ENCODE results near the gene SSC4D. TPM values are rescaled to one million over a fixed set of nuclear protein-coding genes. Genes with fewer than 3 reads are reported as not detected.
A peak's percentile ranks its signal among the peaks of the same experiment; 100 is the strongest.
"Not testable (repeated sequence)": the region's sequence is repeated elsewhere in the genome, so short reads cannot be mapped to it uniquely, and the experiment has no call there.

The SSC4D gene
- total and polyA plus RNA-seq, 2 experiments from 2014 or later: 0.43 to 0.66 TPM

GRCh38 chr7:76428868-76429805, 19.6 kb upstream of the SSC4D start:
- Histone ChIP-seq H3K27me3 (replicated peaks; ENCODE audit: insufficient read depth) (no peaks in the 10 kb centered on the region), H3K4me1 (ENCODE audit: insufficient read depth) (no peaks in the 10 kb centered on the region), H3K36me3 (ENCODE audit: low read depth) (no peaks in the 10 kb centered on the region), H3K27ac (no peak overlapping the region), H3K4me2 (ENCODE audit: unreplicated experiment) (no peak overlapping the region), H3F3A (ENCODE audit: insufficient read depth) (no peaks in the 10 kb centered on the region), H3K9me3 (ENCODE audit: low read depth) (no peaks in the 10 kb centered on the region), H4K20me1 (ENCODE audit: insufficient read depth) (no peaks in the 10 kb centered on the region), H3K79me2 (ENCODE audit: insufficient read depth) (no peaks in the 10 kb centered on the region), H3K9me2 (ENCODE audit: insufficient read depth) (no peaks in the 10 kb centered on the region), H3K9ac (no peak overlapping the region), H3K4me3 (no peak overlapping the region), H2AFZ (no peak overlapping the region)
- WGBS, 2 experiments (ENCODE audit: low coverage in 1 of 2, low lambda C conversion rate in 2 of 2, missing lambda C conversion rate in 2 of 2): 82 to 86% methylated on average over 18 of the region's 18 CpGs
- TF ChIP-seq EZH2 (IDR thresholded peaks at IDR 0.05; ENCODE audit: insufficient read depth, poor library complexity, severe bottlenecking) (no peak), EZH2phosphoT487 (IDR thresholded peaks at IDR 0.05; ENCODE audit: insufficient read depth, low read depth) (no peak)
- peak; percentile 34 for DNase-seq
- in situ Hi-C loops (cut with MboI): no loop called here

GRCh38 chr7:76428149-76428823, 18.8 kb upstream of the SSC4D start:
- Histone ChIP-seq H3K36me3 (ENCODE audit: low read depth) (no peaks in the 10 kb centered on the region), H3F3A (ENCODE audit: insufficient read depth) (no peaks in the 10 kb centered on the region), H3K79me2 (ENCODE audit: insufficient read depth) (no peaks in the 10 kb centered on the region), H3K4me3 (no peak overlapping the region), H3K27me3 (replicated peaks; ENCODE audit: insufficient read depth) (no peaks in the 10 kb centered on the region), H3K9ac (no peak overlapping the region), H2AFZ (no peak overlapping the region), H3K9me3 (ENCODE audit: low read depth) (no peaks in the 10 kb centered on the region), H3K4me2 (ENCODE audit: unreplicated experiment) (no peak overlapping the region), H3K4me1 (ENCODE audit: insufficient read depth) (peaks cover 8% of the 10 kb centered on the region), H3K9me2 (ENCODE audit: insufficient read depth) (no peaks in the 10 kb centered on the region), H3K27ac (no peak overlapping the region), H4K20me1 (ENCODE audit: insufficient read depth) (no peaks in the 10 kb centered on the region)
- DNase-seq: no peak
- in situ Hi-C loops (cut with MboI): no loop called here
- TF ChIP-seq EZH2 (IDR thresholded peaks at IDR 0.05; ENCODE audit: insufficient read depth, poor library complexity, severe bottlenecking) (no peak), EZH2phosphoT487 (IDR thresholded peaks at IDR 0.05; ENCODE audit: insufficient read depth, low read depth) (no peak)
- WGBS, 2 experiments (ENCODE audit: low coverage in 1 of 2, low lambda C conversion rate in 2 of 2, missing lambda C conversion rate in 2 of 2): 71 to 77% methylated on average over 11 to 13 of the region's 13 CpGs

- H3K4me3 ChIP-seq: no peak overlapping the region
- peaks cover 10% of the 10 kb centered on the region for H3K4me1 ChIP-seq (ENCODE audit: insufficient read depth)
- no peaks in the 10 kb centered on the region for H3K9me3 ChIP-seq (ENCODE audit: low read depth)
- no peak for DNase-seq
- no peaks in the 10 kb centered on the region for H3K9me2 ChIP-seq (ENCODE audit: insufficient read depth)
- WGBS, 2 experiments (ENCODE audit: low coverage in 1 of 2, low lambda C conversion rate in 2 of 2, missing lambda C conversion rate in 2 of 2): 67 to 72% methylated on average over 5 of the region's 5 CpGs
- H3K36me3 ChIP-seq (ENCODE audit: low read depth): no peaks in the 10 kb centered on the region
- H3K27ac ChIP-seq: no peak overlapping the region
- H3K9ac ChIP-seq: no peak overlapping the region
- no peak overlapping the region for H3K4me2 ChIP-seq (ENCODE audit: unreplicated experiment)
- TF ChIP-seq EZH2 (IDR thresholded peaks at IDR 0.05; ENCODE audit: insufficient read depth, poor library complexity, severe bottlenecking): no peak
- no peak for TF ChIP-seq EZH2phosphoT487 (IDR thresholded peaks at IDR 0.05; ENCODE audit: insufficient read depth, low read depth)
- H3F3A ChIP-seq (ENCODE audit: insufficient read depth): no peaks in the 10 kb centered on the region
- no peaks in the 10 kb centered on the region for H3K27me3 ChIP-seq (replicated peaks; ENCODE audit: insufficient read depth)
- H3K79me2 ChIP-seq (ENCODE audit: insufficient read depth): no peaks in the 10 kb centered on the region
- no peak overlapping the region for H2AFZ ChIP-seq
- in situ Hi-C loops (cut with MboI): no loop called here
- no peaks in the 10 kb centered on the region for H4K20me1 ChIP-seq (ENCODE audit: insufficient read depth)
These were observed 18.1 kb upstream of the SSC4D start for GRCh38 chr7:76427635-76428034.

GRCh38 chr7:76426246-76426645, 16.7 kb upstream of the SSC4D start:
- no peak for DNase-seq
- WGBS, 2 experiments (ENCODE audit: low coverage in 1 of 2, low lambda C conversion rate in 2 of 2, missing lambda C conversion rate in 2 of 2): 74 to 83% methylated on average over 4 of the region's 4 CpGs

GRCh38 chr7:76425558-76425957, 16.1 kb upstream of the SSC4D start:
- H3K4me1 ChIP-seq (ENCODE audit: insufficient read depth): peaks cover 22% of the 10 kb centered on the region

More at GRCh38 chr7:76426246-76426645, 16.7 kb upstream of the SSC4D start:
- Histone ChIP-seq H3K27ac (no peak overlapping the region), H3K36me3 (ENCODE audit: low read depth) (no peaks in the 10 kb centered on the region), H3K9me2 (ENCODE audit: insufficient read depth) (no peaks in the 10 kb centered on the region), H3K27me3 (replicated peaks; ENCODE audit: insufficient read depth) (no peaks in the 10 kb centered on the region), H3K4me3 (no peak overlapping the region), H3K79me2 (ENCODE audit: insufficient read depth) (no peaks in the 10 kb centered on the region), H3K4me2 (ENCODE audit: unreplicated experiment) (no peak overlapping the region), H2AFZ (no peak overlapping the region), H3K9me3 (ENCODE audit: low read depth) (no peaks in the 10 kb centered on the region), H3F3A (ENCODE audit: insufficient read depth) (peaks cover 5% of the 10 kb centered on the region; the same call in 1 of the 2 replicates), H4K20me1 (ENCODE audit: insufficient read depth) (no peaks in the 10 kb centered on the region), H3K9ac (no peak overlapping the region), H3K4me1 (ENCODE audit: insufficient read depth) (peaks cover 18% of the 10 kb centered on the region)
- in situ Hi-C loops (cut with MboI): no loop called here
- TF ChIP-seq EZH2phosphoT487 (IDR thresholded peaks at IDR 0.05; ENCODE audit: insufficient read depth, low read depth) (no peak), EZH2 (IDR thresholded peaks at IDR 0.05; ENCODE audit: insufficient read depth, poor library complexity, severe bottlenecking) (no peak)

More at GRCh38 chr7:76425558-76425957, 16.1 kb upstream of the SSC4D start:
- H3K4me3 ChIP-seq; H3K4me2 ChIP-seq (ENCODE audit: unreplicated experiment); H3K79me2 ChIP-seq (ENCODE audit: insufficient read depth); H3K36me3 ChIP-seq (ENCODE audit: low read depth); H4K20me1 ChIP-seq (ENCODE audit: insufficient read depth); in situ Hi-C loops (cut with MboI); H3F3A ChIP-seq (ENCODE audit: insufficient read depth); H3K9me3 ChIP-seq (ENCODE audit: low read depth); DNase-seq; H3K27me3 ChIP-seq (replicated peaks; ENCODE audit: insufficient read depth); H3K9ac ChIP-seq; H2AFZ ChIP-seq; H3K27ac ChIP-seq; H3K9me2 ChIP-seq (ENCODE audit: insufficient read depth): not testable (repeated sequence)
- WGBS, 2 experiments (ENCODE audit: low coverage in 1 of 2, low lambda C conversion rate in 2 of 2, missing lambda C conversion rate in 2 of 2): 90 to 92% methylated on average over 4 of the region's 4 CpGs
